ENCODE measurements around the gene ENTPD8. TPM values are rescaled to one million over a fixed set of nuclear protein-coding genes. Genes with fewer than 3 reads are reported as not detected.

ENTPD8 gene
- total RNA-seq, 2 donors from 2014 or later: 0.33 to 0.75 TPM

- no peak overlapping the region for H3K4me3 Mint-ChIP-seq
- TF ChIP-seq CTCF (conservative IDR thresholded peaks at IDR 0.05): no peak
- Histone ChIP-seq H3K27ac (ENCODE audit: low read depth, low read length) (peak overlapping the region; percentile 17), H3K4me3 (ENCODE audit: low read length) (no peak overlapping the region), H3K4me1 (ENCODE audit: control insufficient read depth, insufficient read depth, low read length) (no peaks in the 10 kb centered on the region), H3K9ac (ENCODE audit: extremely low read depth, low read length, poor library complexity, severe bottlenecking) (no peak overlapping the region), H3K36me3 (ENCODE audit: control insufficient read depth, insufficient read depth, low read length) (no peaks in the 10 kb centered on the region), H3K27me3 (ENCODE audit: control insufficient read depth, insufficient read depth, low read length, poor library complexity, severe bottlenecking) (no peaks in the 10 kb centered on the region), H3K9me3 (ENCODE audit: control insufficient read depth, low read length) (peaks cover 7% of the 10 kb centered on the region)
- no peaks in the 10 kb centered on the region for H3K4me1 Mint-ChIP-seq
- no peak overlapping the region for H3K27ac Mint-ChIP-seq
- no peaks in the 10 kb centered on the region for H3K27me3 Mint-ChIP-seq (ENCODE audit: insufficient read depth)
- 90 to 91% methylated on average over 19 to 36 of the region's 36 CpGs for WGBS, 2 experiments (ENCODE audit: insufficient coverage in 1 of 2, insufficient read length in 1 of 2)
- peak; percentile 80 for DNase-seq
- peaks cover 20% of the 10 kb centered on the region for H3K9me3 Mint-ChIP-seq
- peaks cover 2% of the 10 kb centered on the region for H3K36me3 Mint-ChIP-seq (ENCODE audit: low read depth)
These were observed 38.1 kb upstream of the ENTPD8 start for GRCh38 chr9:137478962-137479861.

DNA sequence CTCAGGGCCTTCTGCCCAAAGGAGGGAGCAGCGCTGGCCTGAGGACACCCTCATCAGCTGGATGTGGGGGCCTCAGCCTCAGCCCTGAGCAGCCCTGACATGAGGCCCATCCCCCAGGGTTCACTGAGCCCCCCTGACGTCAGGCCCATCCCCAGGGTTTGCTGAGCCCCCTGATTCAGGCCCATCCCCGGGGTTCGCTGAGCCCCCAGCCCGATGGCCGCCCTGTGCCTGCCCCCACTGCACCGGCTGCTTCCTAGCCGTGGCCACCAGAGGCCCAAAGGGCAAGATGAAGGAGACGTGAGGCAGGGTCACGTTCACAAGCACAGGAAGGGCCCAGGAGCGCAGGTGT lies 37.4 kb upstream of the ENTPD8 start:
- peaks cover 7% of the 10 kb centered on the region for H3K9me3 ChIP-seq (ENCODE audit: control insufficient read depth, low read length)
- no peak overlapping the region for H3K27ac ChIP-seq (ENCODE audit: low read depth, low read length)
- no peaks in the 10 kb centered on the region for H3K4me1 Mint-ChIP-seq
- no peak overlapping the region for H3K27ac Mint-ChIP-seq
- H3K36me3 ChIP-seq (ENCODE audit: control insufficient read depth, insufficient read depth, low read length): no peaks in the 10 kb centered on the region
- DNase-seq: no peak
- no peaks in the 10 kb centered on the region for H3K27me3 Mint-ChIP-seq (ENCODE audit: insufficient read depth)
- H3K9ac ChIP-seq (ENCODE audit: extremely low read depth, low read length, poor library complexity, severe bottlenecking): no peak overlapping the region
- 87 to 90% methylated on average over 9 to 11 of the region's 11 CpGs for WGBS, 2 experiments (ENCODE audit: insufficient coverage in 1 of 2, insufficient read length in 1 of 2)
- H3K4me3 ChIP-seq (ENCODE audit: low read length): no peak overlapping the region
- no peaks in the 10 kb centered on the region for H3K4me1 ChIP-seq (ENCODE audit: control insufficient read depth, insufficient read depth, low read length)
- peaks cover 2% of the 10 kb centered on the region for H3K36me3 Mint-ChIP-seq (ENCODE audit: low read depth)
- H3K9me3 Mint-ChIP-seq: peaks cover 27% of the 10 kb centered on the region
- TF ChIP-seq CTCF (conservative IDR thresholded peaks at IDR 0.05): no peak
- no peak overlapping the region for H3K4me3 Mint-ChIP-seq
- H3K27me3 ChIP-seq (ENCODE audit: control insufficient read depth, insufficient read depth, low read length, poor library complexity, severe bottlenecking): no peaks in the 10 kb centered on the region

DNA sequence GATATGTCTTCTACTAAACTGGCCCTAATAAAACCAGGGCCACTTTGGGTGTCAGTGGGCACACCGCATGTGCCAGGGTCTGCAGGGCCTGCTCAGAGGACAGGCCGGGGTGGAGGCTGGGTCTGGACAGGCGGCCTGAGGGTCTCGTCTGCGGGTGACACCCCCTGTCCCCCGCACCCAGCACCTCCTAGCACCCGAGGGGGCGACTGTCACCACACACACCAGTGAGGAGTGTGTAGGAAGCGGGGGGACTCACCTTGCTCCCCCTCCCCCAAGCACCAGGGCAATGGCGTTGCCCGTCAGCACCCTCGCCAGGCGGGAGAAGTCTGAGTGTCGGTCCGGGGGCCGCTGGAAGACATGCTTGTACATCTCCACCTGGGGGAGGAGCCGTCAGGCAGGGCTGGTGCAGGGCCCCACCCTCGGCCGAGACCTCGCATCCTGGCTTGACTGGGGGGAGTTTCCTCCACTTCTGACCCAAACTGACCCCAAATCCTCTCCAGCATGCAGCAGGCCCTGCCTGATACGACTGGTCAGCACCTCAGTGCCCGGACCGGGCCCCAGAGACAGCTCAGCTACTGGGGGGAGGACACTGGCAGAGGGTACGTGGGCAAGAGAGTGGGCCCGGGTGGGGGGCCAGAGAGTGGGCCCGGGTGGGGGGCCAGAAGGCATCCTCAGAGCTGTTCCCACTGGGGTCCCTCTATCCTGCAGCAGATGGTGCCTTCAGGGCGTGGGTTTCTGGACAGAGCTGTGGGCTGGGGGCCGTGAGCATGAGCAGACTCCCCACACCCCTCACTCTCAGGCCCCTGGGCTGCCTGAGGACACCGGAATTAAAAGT lies 36.8 kb upstream of the ENTPD8 start:
- H3K27me3 ChIP-seq (ENCODE audit: control insufficient read depth, insufficient read depth, low read length, poor library complexity, severe bottlenecking): no peaks in the 10 kb centered on the region
- H3K4me1 ChIP-seq (ENCODE audit: control insufficient read depth, insufficient read depth, low read length): no peaks in the 10 kb centered on the region
- TF ChIP-seq CTCF (conservative IDR thresholded peaks at IDR 0.05): no peak
- H3K4me1 Mint-ChIP-seq: no peaks in the 10 kb centered on the region
- 95 to 96% methylated on average over 12 to 29 of the region's 29 CpGs for WGBS, 2 experiments (ENCODE audit: insufficient coverage in 1 of 2, insufficient read length in 1 of 2)
- peaks cover 2% of the 10 kb centered on the region for H3K36me3 Mint-ChIP-seq (ENCODE audit: low read depth)
- H3K4me3 ChIP-seq (ENCODE audit: low read length): no peak overlapping the region
- no peaks in the 10 kb centered on the region for H3K27me3 Mint-ChIP-seq (ENCODE audit: insufficient read depth)
- no peak overlapping the region for H3K9ac ChIP-seq (ENCODE audit: extremely low read depth, low read length, poor library complexity, severe bottlenecking)
- no peak overlapping the region for H3K27ac ChIP-seq (ENCODE audit: low read depth, low read length)
- DNase-seq: no peak
- peaks cover 7% of the 10 kb centered on the region for H3K9me3 ChIP-seq (ENCODE audit: control insufficient read depth, low read length)
- no peak overlapping the region for H3K4me3 Mint-ChIP-seq
- H3K36me3 ChIP-seq (ENCODE audit: control insufficient read depth, insufficient read depth, low read length): no peaks in the 10 kb centered on the region
- H3K9me3 Mint-ChIP-seq: peaks cover 33% of the 10 kb centered on the region
- H3K27ac Mint-ChIP-seq: no peak overlapping the region
